A549 (cell line): ENCODE measurements around the gene EPS15. TPM values are rescaled to one million over a fixed set of nuclear protein-coding genes. Genes with fewer than 3 reads are reported as not detected.

ENCODE experiments used
- ATAC-seq, 2 experiments: fragments of 200-7000 bp in 1 of 2; fragments of >200 bp in 1 of 2; cut with Nextera tagmentation in 1 of 2; cut with Tn5 transposase in 1 of 2; 3 replicates each; pipeline versions ENCODE4 v1.8.0 to v1.9.1; 2018 to 2020; ENCODE audit warnings: mild to moderate bottlenecking in 1 of 2, moderate library complexity in 1 of 2
- CTCF ChIA-PET: fragments of 300-600 bp; sonication (Branson Sonifier 250); formaldehyde crosslinking; extraction: SDS; loops from one replicate; lab custom pipeline; 2021; ENCODE audit warnings: antibody characterized with exemption, inconsistent platforms; lab: Yijun Ruan, JAX
- POLR2A ChIA-PET: fragments of 350-600 bp; formaldehyde crosslinking; extraction: SDS; loops from one replicate; lab custom pipeline; 2021; ENCODE audit warnings: antibody characterized with exemption, inconsistent platforms; lab: Yijun Ruan, JAX
- DNase-seq, 2 experiments: peaks; one replicate each; pipeline versions ENCODE4 v3.0.0 to v3.0.0-alpha.2; 2011 to 2016; ENCODE audit warnings: low read depth in 1 of 2, low spot score in 1 of 2
- FAIRE-seq: peaks from 2 replicates; lab custom pipeline; 2011; peaks lifted over from hg19 to GRCh38; lab: Jason Lieb, UNC
- H3K27ac ChIP-seq, 2 experiments: fragments of >200 bp; sonication (Bioruptor Twin); formaldehyde crosslinking; 3 replicates each; pipeline ENCODE4 v1.5.1; 2016 to 2017
- H3K4me1 ChIP-seq: fragments of >200 bp; sonication (Bioruptor Twin); formaldehyde crosslinking; 3 replicates; pipeline ENCODE4 v1.6.1; 2016
- H3K4me2 ChIP-seq: fragments of >200 bp; sonication (Bioruptor Twin); formaldehyde crosslinking; 3 replicates; pipeline ENCODE4 v1.6.1; 2016
- H3K4me3 ChIP-seq: fragments of >200 bp; sonication (Bioruptor Twin); formaldehyde crosslinking; 3 replicates; pipeline ENCODE4 v1.5.1; 2016
- H3K9me3 ChIP-seq: fragments of >200 bp; sonication (Bioruptor Twin); formaldehyde crosslinking; 3 replicates; pipeline ENCODE4 v1.6.1; 2016
- BHLHE40 ChIP-seq: IDR thresholded peaks from 2 replicates; pipeline ENCODE4 v1.6.1; 2012; ENCODE audit warnings: low read depth, low read length, inconsistent platforms
- CBX8 ChIP-seq: fragments of 200-600 bp; sonication (generic); IDR thresholded peaks from 2 replicates; pipeline ENCODE4 v1.6.1; 2016
- CEBPB ChIP-seq, 2 experiments: fragments of >200 bp in 1 of 2; sonication (Bioruptor Twin) in 1 of 2; formaldehyde crosslinking in 1 of 2; IDR thresholded peaks; 2 replicates each; pipeline ENCODE4 v1.6.1; 2012 to 2016
- CHD4 ChIP-seq: fragments of 200-600 bp; sonication (generic); IDR thresholded peaks from 2 replicates; pipeline ENCODE4 v1.6.1; 2016; ENCODE audit warnings: antibody characterized with exemption, mild to moderate bottlenecking, borderline replicate concordance
- ESRRA ChIP-seq: fragments of 150-350 bp; IDR thresholded peaks from 2 replicates; pipeline ENCODE4 v1.6.1; 2014; ENCODE audit warnings: mild to moderate bottlenecking, low read length, borderline replicate concordance
- FOSL2 ChIP-seq, 2 experiments: fragments of 450-650 bp in 1 of 2; fragments of >200 bp in 1 of 2; sonication (Bioruptor Twin) in 1 of 2; formaldehyde crosslinking; IDR thresholded peaks; 2 replicates each; pipeline versions ENCODE4 v1.5.0 to v1.6.1; 2016 to 2020; ENCODE audit warnings: mild to moderate bottlenecking in 1 of 2, moderate library complexity in 1 of 2
- GATA3 ChIP-seq: IDR thresholded peaks from 2 replicates; pipeline ENCODE4 v1.6.1; 2012; ENCODE audit warnings: borderline replicate concordance
- HDAC2 ChIP-seq: fragments of 200-600 bp; sonication (generic); IDR thresholded peaks from 2 replicates; pipeline ENCODE4 v1.6.1; 2016
- JUN ChIP-seq, 2 experiments: fragments of >200 bp; sonication (Bioruptor Twin); formaldehyde crosslinking; IDR thresholded peaks; 2 replicates in 1 of 2; 3 replicates in 1 of 2; pipeline ENCODE4 v1.6.1; 2016 to 2017
- JUNB ChIP-seq: fragments of >200 bp; sonication (Bioruptor Twin); formaldehyde crosslinking; IDR thresholded peaks from 2 replicates; pipeline ENCODE4 v1.6.1; 2016
- KDM5A ChIP-seq: fragments of 200-600 bp; sonication (generic); IDR thresholded peaks from 2 replicates; pipeline ENCODE4 v1.6.1; 2016; ENCODE audit warnings: antibody characterized with exemption, mild to moderate bottlenecking
- NPAS2 ChIP-seq: fragments of 250-450 bp; sonication (Bioruptor Pico); IDR thresholded peaks from 2 replicates; pipeline ENCODE4 v1.8.0; 2022; ENCODE audit warnings: mild to moderate bottlenecking, moderate library complexity, borderline replicate concordance
- POLR2AphosphoS2 ChIP-seq: conservative IDR thresholded peaks from 2 replicates; pipeline ENCODE4 v1.6.1; 2012; ENCODE audit warnings: low read length, improper control_type of control experiment, inconsistent platforms
- RARB ChIP-seq: fragments of 250-450 bp; sonication (Bioruptor Pico); IDR thresholded peaks from 2 replicates; pipeline ENCODE4 v1.8.0; 2021; ENCODE audit warnings: mild to moderate bottlenecking, moderate library complexity
- RFX5 ChIP-seq: fragments of 450-650 bp; IDR thresholded peaks from 2 replicates; pipeline ENCODE4 v1.7.1; 2014; ENCODE audit warnings: antibody characterized with exemption, mild to moderate bottlenecking, moderate library complexity
- RNF2 ChIP-seq: fragments of 200-600 bp; sonication (generic); IDR thresholded peaks from 2 replicates; pipeline ENCODE4 v1.6.1; 2016; ENCODE audit warnings: low read depth, mild to moderate bottlenecking, antibody characterized with exemption, moderate library complexity, borderline replicate concordance
- SMC3 ChIP-seq: fragments of >200 bp; sonication (Bioruptor Twin); formaldehyde crosslinking; IDR thresholded peaks from 3 replicates; pipeline ENCODE4 v1.6.1; 2018; ENCODE audit warnings: inconsistent platforms
- ZFP36 ChIP-seq: fragments of 450-650 bp; IDR thresholded peaks from 2 replicates; pipeline ENCODE4 v1.6.1; 2014; ENCODE audit warnings: borderline replicate concordance; ENCODE audit not compliant: partially characterized antibody
- ZNF302 ChIP-seq: fragments of 250-450 bp; sonication (Bioruptor Pico); IDR thresholded peaks from 2 replicates; pipeline ENCODE4 v1.9.0; 2021; ENCODE audit warnings: inconsistent platforms, mild to moderate bottlenecking, moderate library complexity
- WGBS: methylation state at CpG from one replicate; pipeline ENCODE4 v1.1.6; 2017; ENCODE audit errors: missing lambda C conversion rate; 5-methylcytosine and 5-hydroxymethylcytosine counted together
- polyA plus RNA-seq, 4 experiments: library from polyadenylated mRNA; depleted of rRNA in 3 of 4; stranded (reverse); fragments of >200 nt; fragmentation: RNase III in 1 of 4; extraction: RNeasy Plus Mini Kit Qiagen cat#74134 plus additional on column Dnase treatment in 1 of 4; gene quantifications; 2 replicates in 3 of 4; 3 replicates in 1 of 4; pipeline ENCODE4 v1.2.3, GENCODE V29; 2011 to 2017
- TF ChIP-seq, protein P1 (sequence below): IDR thresholded peaks from 2 replicates; pipeline ENCODE4 v1.6.1; 2012; ENCODE audit warnings: low read depth, borderline replicate concordance
- TF ChIP-seq, protein P2 (sequence below): fragments of 250-450 bp; sonication (Bioruptor Pico); IDR thresholded peaks from 2 replicates; pipeline ENCODE4 v1.5.0; 2020; ENCODE audit warnings: low read depth, mild to moderate bottlenecking, moderate library complexity
- TF ChIP-seq, protein P3 (sequence below): fragments of >200 bp; sonication (Bioruptor Twin); formaldehyde crosslinking; IDR thresholded peaks from 2 replicates; pipeline ENCODE4 v1.6.1; 2016
- TF ChIP-seq, protein P4 (sequence below): fragments of 200-600 bp; sonication (generic); IDR thresholded peaks from 2 replicates; pipeline ENCODE4 v1.6.1; 2016; ENCODE audit warnings: antibody characterized with exemption, mild to moderate bottlenecking, moderate library complexity
- TF ChIP-seq, protein P5 (sequence below): fragments of 250-450 bp; sonication (Bioruptor Pico); IDR thresholded peaks from 2 replicates; pipeline ENCODE4 v1.5.0; 2021; ENCODE audit warnings: mild to moderate bottlenecking, moderate library complexity, borderline replicate concordance
- TF ChIP-seq, protein P6 (sequence below): IDR thresholded peaks from 2 replicates; pipeline ENCODE4 v1.6.1; 2012

Gene EPS15
- polyA plus RNA-seq, 2 of the 4 experiments (the other 2 are of a cell fraction): 10.9 to 35.4 TPM

DNA sequence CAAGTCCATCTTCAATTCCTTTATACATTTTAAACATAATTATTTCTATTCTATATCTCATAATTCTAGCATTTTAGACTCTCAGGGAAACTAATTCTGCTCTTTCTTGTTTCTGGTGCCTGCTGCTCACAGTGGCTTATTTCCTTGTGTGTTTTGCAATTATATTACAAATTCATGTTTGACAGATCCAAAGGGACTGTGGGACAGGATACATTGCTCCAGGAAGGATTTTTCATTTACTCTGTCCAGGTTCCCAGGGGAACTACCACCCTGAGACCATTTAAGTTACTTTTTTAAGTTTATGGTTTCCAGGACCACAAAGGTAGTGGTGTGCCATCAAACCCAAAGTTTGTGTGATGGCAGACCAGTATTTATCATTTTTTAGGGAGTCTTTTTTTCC lies 195.3 kb downstream of the EPS15 start:
- Histone ChIP-seq H3K27ac (no peak overlapping the region), H3K4me2 (no peak overlapping the region), H3K4me3 (no peak overlapping the region), H3K9me3 (no peaks in the 10 kb centered on the region), H3K4me1 (no peaks in the 10 kb centered on the region)
- ATAC-seq (no peak), DNase-seq (no peak), FAIRE-seq (no peak)
- POLR2A ChIA-PET: no interaction called here
- CTCF ChIA-PET: interaction anchor here (0.6 kb wide), 1 partner anchor 249 kb away, joined by 3 read pairs; no protein-coding TSS in a partner anchor
- TF ChIP-seq, protein P1, sequence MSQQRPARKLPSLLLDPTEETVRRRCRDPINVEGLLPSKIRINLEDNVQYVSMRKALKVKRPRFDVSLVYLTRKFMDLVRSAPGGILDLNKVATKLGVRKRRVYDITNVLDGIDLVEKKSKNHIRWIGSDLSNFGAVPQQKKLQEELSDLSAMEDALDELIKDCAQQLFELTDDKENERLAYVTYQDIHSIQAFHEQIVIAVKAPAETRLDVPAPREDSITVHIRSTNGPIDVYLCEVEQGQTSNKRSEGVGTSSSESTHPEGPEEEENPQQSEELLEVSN: no peak
- no peak for TF ChIP-seq ZNF302 (CRISPR knock-in tag)
- TF ChIP-seq RNF2: no peak
- no peak for TF ChIP-seq CBX8
- TF ChIP-seq ZFP36: no peak
- TF ChIP-seq, protein P2, sequence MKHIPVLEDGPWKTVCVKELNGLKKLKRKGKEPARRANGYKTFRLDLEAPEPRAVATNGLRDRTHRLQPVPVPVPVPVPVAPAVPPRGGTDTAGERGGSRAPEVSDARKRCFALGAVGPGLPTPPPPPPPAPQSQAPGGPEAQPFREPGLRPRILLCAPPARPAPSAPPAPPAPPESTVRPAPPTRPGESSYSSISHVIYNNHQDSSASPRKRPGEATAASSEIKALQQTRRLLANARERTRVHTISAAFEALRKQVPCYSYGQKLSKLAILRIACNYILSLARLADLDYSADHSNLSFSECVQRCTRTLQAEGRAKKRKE (CRISPR knock-in tag): no peak
- TF ChIP-seq SMC3: no peak
- no peak for TF ChIP-seq CEBPB (IDR thresholded peaks at IDR 0.05)
- no peak for TF ChIP-seq BHLHE40
- no peak for TF ChIP-seq RARB
- TF ChIP-seq RFX5: no peak
- TF ChIP-seq, protein P3, sequence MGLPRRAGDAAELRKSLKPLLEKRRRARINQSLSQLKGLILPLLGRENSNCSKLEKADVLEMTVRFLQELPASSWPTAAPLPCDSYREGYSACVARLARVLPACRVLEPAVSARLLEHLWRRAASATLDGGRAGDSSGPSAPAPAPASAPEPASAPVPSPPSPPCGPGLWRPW: no peak
- no peak for TF ChIP-seq CHD4
- no peak for TF ChIP-seq ESRRA
- TF ChIP-seq GATA3: no peak
- no peak for TF ChIP-seq KDM5A
- no peak for TF ChIP-seq FOSL2 (IDR thresholded peaks at IDR 0.05)
- no peak for TF ChIP-seq FOSL2 (CRISPR knock-in tag; IDR thresholded peaks at IDR 0.05)
- TF ChIP-seq HDAC2: no peak

DNA sequence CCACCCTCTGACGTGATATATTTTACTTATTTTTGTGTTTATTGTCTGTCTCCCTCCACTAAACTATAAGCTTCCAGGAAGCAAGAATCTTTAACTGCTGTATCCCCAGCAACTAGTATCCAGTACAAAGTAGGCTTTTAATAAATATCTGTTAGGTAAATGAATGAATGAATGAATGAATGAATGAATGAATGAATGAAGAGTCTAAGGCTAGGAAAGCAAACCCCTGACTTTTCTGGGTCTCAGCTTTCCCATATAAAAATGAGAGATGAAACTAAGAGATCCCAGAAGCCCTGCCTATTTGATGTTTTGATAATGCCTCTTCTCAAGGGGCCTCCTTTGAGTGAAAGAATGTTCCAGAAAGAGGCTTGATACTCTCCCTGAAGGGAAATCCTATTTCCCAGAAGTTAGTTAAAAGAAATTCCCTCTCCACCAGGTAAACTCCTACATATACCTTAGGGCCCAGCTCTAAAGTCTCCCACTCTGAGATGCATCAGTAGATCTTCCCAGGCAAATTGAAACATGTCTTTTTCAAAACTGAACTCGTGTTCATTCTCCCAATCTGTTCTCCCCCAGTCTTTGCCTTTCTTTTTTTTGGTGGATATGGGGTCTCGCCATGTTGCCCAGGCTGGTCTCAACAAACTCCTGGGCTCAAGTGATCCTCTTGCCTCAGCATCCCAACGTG lies 196.5 kb downstream of the EPS15 start:
- no peak for ATAC-seq

DNA sequence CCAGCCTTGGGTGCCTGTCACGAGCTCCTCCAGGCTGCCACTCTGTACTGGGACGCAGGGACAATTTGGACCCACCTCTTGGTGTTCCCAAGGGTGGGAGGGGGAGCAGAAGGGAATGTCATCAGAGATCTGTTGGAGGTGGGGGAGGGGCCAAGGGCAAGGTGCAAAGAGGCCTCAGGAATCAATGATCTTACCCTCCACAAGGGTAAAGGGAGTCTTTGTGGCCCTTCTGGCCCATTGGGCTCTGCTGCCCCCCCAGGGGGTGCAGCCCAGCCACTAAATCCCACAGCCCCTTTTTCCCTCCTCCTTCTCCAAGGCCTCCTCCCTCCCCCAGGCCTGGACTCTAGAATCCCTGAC lies 197.2 kb downstream of the EPS15 start:
- H3K4me3 ChIP-seq: no peak overlapping the region
- no peaks in the 10 kb centered on the region for H3K9me3 ChIP-seq
- CTCF ChIA-PET: no interaction called here
- WGBS: 59% methylated on average over 2 of the region's 2 CpGs
- H3K4me2 ChIP-seq: no peak overlapping the region
- no peak for DNase-seq
- POLR2A ChIA-PET: no interaction called here
- FAIRE-seq: no peak
- no peak for ATAC-seq
- no peak overlapping the region for H3K27ac ChIP-seq
- H3K4me1 ChIP-seq: no peaks in the 10 kb centered on the region
- TF ChIP-seq, protein P3: no peak
- no peak for TF ChIP-seq KDM5A
- TF ChIP-seq, protein P4, sequence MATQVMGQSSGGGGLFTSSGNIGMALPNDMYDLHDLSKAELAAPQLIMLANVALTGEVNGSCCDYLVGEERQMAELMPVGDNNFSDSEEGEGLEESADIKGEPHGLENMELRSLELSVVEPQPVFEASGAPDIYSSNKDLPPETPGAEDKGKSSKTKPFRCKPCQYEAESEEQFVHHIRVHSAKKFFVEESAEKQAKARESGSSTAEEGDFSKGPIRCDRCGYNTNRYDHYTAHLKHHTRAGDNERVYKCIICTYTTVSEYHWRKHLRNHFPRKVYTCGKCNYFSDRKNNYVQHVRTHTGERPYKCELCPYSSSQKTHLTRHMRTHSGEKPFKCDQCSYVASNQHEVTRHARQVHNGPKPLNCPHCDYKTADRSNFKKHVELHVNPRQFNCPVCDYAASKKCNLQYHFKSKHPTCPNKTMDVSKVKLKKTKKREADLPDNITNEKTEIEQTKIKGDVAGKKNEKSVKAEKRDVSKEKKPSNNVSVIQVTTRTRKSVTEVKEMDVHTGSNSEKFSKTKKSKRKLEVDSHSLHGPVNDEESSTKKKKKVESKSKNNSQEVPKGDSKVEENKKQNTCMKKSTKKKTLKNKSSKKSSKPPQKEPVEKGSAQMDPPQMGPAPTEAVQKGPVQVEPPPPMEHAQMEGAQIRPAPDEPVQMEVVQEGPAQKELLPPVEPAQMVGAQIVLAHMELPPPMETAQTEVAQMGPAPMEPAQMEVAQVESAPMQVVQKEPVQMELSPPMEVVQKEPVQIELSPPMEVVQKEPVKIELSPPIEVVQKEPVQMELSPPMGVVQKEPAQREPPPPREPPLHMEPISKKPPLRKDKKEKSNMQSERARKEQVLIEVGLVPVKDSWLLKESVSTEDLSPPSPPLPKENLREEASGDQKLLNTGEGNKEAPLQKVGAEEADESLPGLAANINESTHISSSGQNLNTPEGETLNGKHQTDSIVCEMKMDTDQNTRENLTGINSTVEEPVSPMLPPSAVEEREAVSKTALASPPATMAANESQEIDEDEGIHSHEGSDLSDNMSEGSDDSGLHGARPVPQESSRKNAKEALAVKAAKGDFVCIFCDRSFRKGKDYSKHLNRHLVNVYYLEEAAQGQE: no peak
- no peak for TF ChIP-seq NPAS2 (CRISPR knock-in tag)
- TF ChIP-seq ZNF302 (CRISPR knock-in tag): no peak
- TF ChIP-seq JUN (IDR thresholded peaks at IDR 0.05): no peak
- TF ChIP-seq, protein P5, sequence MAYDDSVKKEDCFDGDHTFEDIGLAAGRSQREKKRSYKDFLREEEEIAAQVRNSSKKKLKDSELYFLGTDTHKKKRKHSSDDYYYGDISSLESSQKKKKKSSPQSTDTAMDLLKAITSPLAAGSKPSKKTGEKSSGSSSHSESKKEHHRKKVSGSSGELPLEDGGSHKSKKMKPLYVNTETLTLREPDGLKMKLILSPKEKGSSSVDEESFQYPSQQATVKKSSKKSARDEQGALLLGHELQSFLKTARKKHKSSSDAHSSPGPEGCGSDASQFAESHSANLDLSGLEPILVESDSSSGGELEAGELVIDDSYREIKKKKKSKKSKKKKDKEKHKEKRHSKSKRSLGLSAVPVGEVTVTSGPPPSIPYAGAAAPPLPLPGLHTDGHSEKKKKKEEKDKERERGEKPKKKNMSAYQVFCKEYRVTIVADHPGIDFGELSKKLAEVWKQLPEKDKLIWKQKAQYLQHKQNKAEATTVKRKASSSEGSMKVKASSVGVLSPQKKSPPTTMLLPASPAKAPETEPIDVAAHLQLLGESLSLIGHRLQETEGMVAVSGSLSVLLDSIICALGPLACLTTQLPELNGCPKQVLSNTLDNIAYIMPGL: no peak
- TF ChIP-seq POLR2AphosphoS2: no peak

More for the DNA sequence above, 196.5 kb downstream of the EPS15 start:
- FAIRE-seq (no peak), DNase-seq (no peak)
- ChIA-PET CTCF (no interaction called here), POLR2A (no interaction called here)
- Histone ChIP-seq H3K4me3 (no peak overlapping the region), H3K27ac (no peak overlapping the region), H3K4me1 (no peaks in the 10 kb centered on the region), H3K9me3 (no peaks in the 10 kb centered on the region), H3K4me2 (no peak overlapping the region)
- 83% methylated on average over 4 of the region's 4 CpGs for whole genome bisulfite sequencing
- no peak for TF ChIP-seq JUNB
- TF ChIP-seq, protein P6, sequence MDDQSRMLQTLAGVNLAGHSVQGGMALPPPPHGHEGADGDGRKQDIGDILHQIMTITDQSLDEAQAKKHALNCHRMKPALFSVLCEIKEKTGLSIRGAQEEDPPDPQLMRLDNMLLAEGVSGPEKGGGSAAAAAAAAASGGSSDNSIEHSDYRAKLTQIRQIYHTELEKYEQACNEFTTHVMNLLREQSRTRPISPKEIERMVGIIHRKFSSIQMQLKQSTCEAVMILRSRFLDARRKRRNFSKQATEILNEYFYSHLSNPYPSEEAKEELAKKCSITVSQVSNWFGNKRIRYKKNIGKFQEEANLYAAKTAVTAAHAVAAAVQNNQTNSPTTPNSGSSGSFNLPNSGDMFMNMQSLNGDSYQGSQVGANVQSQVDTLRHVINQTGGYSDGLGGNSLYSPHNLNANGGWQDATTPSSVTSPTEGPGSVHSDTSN: no peak
- TF ChIP-seq CHD4: no peak
